ENCODE measurements around the gene NHS.

The NHS gene

GRCh38 chrX:17597327-17597726, 222.3 kb downstream of the NHS start:
- H3K4me2 ChIP-seq (ENCODE audit: low read depth, low read length), result no peak overlapping the region
- no peak overlapping the region for H3K9ac ChIP-seq (ENCODE audit: low read length)
- H3K4me1 ChIP-seq (ENCODE audit: low read length), result peaks cover 23% of the 10 kb centered on the region
- no peak overlapping the region for H3K27ac ChIP-seq (ENCODE audit: low read length)
- H4K20me1 ChIP-seq (ENCODE audit: insufficient read depth, low read length), result no peaks in the 10 kb centered on the region
- H2AFZ ChIP-seq (ENCODE audit: low read length), result no peak overlapping the region
- no peak for TF ChIP-seq EZH2 (optimal IDR thresholded peaks at IDR 0.05; ENCODE audit: low read depth, low read length)
- TF ChIP-seq EZH2phosphoT487 (IDR thresholded peaks at IDR 0.05; ENCODE audit: low read length), result no peak
- TF ChIP-seq CTCF (IDR thresholded peaks at IDR 0.05; ENCODE audit: low read length), result no peak
- H3K9me3 ChIP-seq (replicated peaks; ENCODE audit: insufficient read depth, low read length), result no peaks in the 10 kb centered on the region
- H3F3A ChIP-seq (ENCODE audit: insufficient read depth, low read length), result peaks cover 3% of the 10 kb centered on the region; the same call in 1 of the 2 replicates
- no peak for DNase-seq
- H3K36me3 ChIP-seq (replicated peaks; ENCODE audit: insufficient read depth, low read length), result no peaks in the 10 kb centered on the region
- no peaks in the 10 kb centered on the region for H3K9me2 ChIP-seq (replicated peaks; ENCODE audit: insufficient read depth, low read length)
- no peak overlapping the region for H3K4me3 ChIP-seq (ENCODE audit: low read length)
- no peaks in the 10 kb centered on the region for H3K27me3 ChIP-seq (replicated peaks; ENCODE audit: insufficient read depth, low read length)
- H3K79me2 ChIP-seq (ENCODE audit: low read length), result no peaks in the 10 kb centered on the region

DNA sequence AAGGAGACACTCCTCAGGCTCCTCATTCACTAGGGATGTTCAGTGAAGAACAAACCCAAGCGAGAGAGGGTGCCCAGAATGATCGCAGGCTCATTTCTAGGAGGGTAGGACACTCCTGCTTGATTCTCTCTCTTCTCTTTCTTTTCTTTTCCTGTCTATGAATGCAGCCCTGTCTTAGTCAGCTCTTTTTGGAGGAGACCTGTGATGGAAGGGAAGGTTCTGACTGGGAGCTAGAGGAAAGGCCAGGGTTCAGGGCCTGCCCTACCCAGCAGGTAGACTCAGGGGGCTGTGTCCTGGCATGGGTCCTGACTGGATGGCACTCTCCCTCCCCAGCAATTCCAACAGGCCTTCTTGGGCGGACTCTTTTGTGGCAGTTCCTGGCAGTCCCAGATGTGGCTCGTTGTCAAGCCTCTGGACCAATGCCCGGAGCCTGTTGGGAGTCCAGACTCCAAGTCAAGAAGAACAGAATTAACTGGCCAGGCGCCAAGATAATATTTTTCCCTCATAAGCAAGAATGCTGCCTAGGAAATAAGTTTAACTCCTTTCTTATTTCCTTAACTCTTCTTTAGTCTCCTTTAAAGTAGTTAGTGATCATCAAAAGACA, 222.9 kb downstream of the NHS start:
- H3K36me3 ChIP-seq (replicated peaks; ENCODE audit: insufficient read depth, low read length), result no peaks in the 10 kb centered on the region
- peaks cover 3% of the 10 kb centered on the region; the same call in 1 of the 2 replicates for H3F3A ChIP-seq (ENCODE audit: insufficient read depth, low read length)
- H3K27me3 ChIP-seq (replicated peaks; ENCODE audit: insufficient read depth, low read length), result no peaks in the 10 kb centered on the region
- H3K79me2 ChIP-seq (ENCODE audit: low read length), result no peaks in the 10 kb centered on the region
- H3K4me1 ChIP-seq (ENCODE audit: low read length), result peaks cover 18% of the 10 kb centered on the region
- no peaks in the 10 kb centered on the region for H4K20me1 ChIP-seq (ENCODE audit: insufficient read depth, low read length)
- H3K9ac ChIP-seq (ENCODE audit: low read length), result no peak overlapping the region
- no peaks in the 10 kb centered on the region for H3K9me2 ChIP-seq (replicated peaks; ENCODE audit: insufficient read depth, low read length)
- no peak overlapping the region for H3K4me3 ChIP-seq (ENCODE audit: low read length)
- no peak overlapping the region for H3K27ac ChIP-seq (ENCODE audit: low read length)
- TF ChIP-seq EZH2 (optimal IDR thresholded peaks at IDR 0.05; ENCODE audit: low read depth, low read length), result no peak
- TF ChIP-seq CTCF (IDR thresholded peaks at IDR 0.05; ENCODE audit: low read length), result no peak
- TF ChIP-seq EZH2phosphoT487 (IDR thresholded peaks at IDR 0.05; ENCODE audit: low read length), result no peak
- DNase-seq, result no peak
- H2AFZ ChIP-seq (ENCODE audit: low read length), result no peak overlapping the region
- H3K4me2 ChIP-seq (ENCODE audit: low read depth, low read length), result no peak overlapping the region
- no peaks in the 10 kb centered on the region for H3K9me3 ChIP-seq (replicated peaks; ENCODE audit: insufficient read depth, low read length)

- Histone ChIP-seq H3K9me2 (replicated peaks; ENCODE audit: insufficient read depth, low read length) (no peaks in the 10 kb centered on the region), H3K4me1 (ENCODE audit: low read length) (no peaks in the 10 kb centered on the region), H4K20me1 (ENCODE audit: insufficient read depth, low read length) (no peaks in the 10 kb centered on the region), H3K4me2 (ENCODE audit: low read depth, low read length) (no peak overlapping the region), H3K36me3 (replicated peaks; ENCODE audit: insufficient read depth, low read length) (no peaks in the 10 kb centered on the region), H3K27ac (ENCODE audit: low read length) (no peak overlapping the region), H3F3A (ENCODE audit: insufficient read depth, low read length) (no peaks in the 10 kb centered on the region), H2AFZ (ENCODE audit: low read length) (no peak overlapping the region), H3K79me2 (ENCODE audit: low read length) (no peaks in the 10 kb centered on the region), H3K9me3 (replicated peaks; ENCODE audit: insufficient read depth, low read length) (no peaks in the 10 kb centered on the region), H3K4me3 (ENCODE audit: low read length) (no peak overlapping the region), H3K9ac (ENCODE audit: low read length) (no peak overlapping the region), H3K27me3 (replicated peaks; ENCODE audit: insufficient read depth, low read length) (no peaks in the 10 kb centered on the region)
- TF ChIP-seq CTCF (IDR thresholded peaks at IDR 0.05; ENCODE audit: low read length) (no peak), EZH2 (optimal IDR thresholded peaks at IDR 0.05; ENCODE audit: low read depth, low read length) (no peak), EZH2phosphoT487 (IDR thresholded peaks at IDR 0.05; ENCODE audit: low read length) (no peak)
- DNase-seq, result no peak
Observed at GRCh38 chrX:17601441-17602200, 226.6 kb downstream of the NHS start.
